Muscle of back (tissue), 11 donors: ENCODE data around the gene GTF2F2. TPM values are rescaled to one million over a fixed set of nuclear protein-coding genes. Genes with fewer than 3 reads are reported as not detected.
"Not testable (repeated sequence)": the region's sequence is repeated elsewhere in the genome, so short reads cannot be mapped to it uniquely, and the experiment has no call there.

ENCODE experiments used
- DNase-seq, 3 donors: peaks; one replicate each; pipeline versions ENCODE4 v3.0.0 to v3.0.0-alpha.2; 2013
- polyA plus RNA-seq, 10 donors: library from polyadenylated mRNA; unstranded; fragments of 120-200 nt; gene quantifications; one replicate each; pipeline ENCODE4 v1.2.1, GENCODE V29; 2013; ENCODE audit not compliant: insufficient read length in 10 of 10

The GTF2F2 gene
- polyA plus RNA-seq, 10 donors: 17.0 to 21.1 (median 19.2) TPM

GRCh38 chr13:45174478-45174877 lies 54.2 kb downstream of the GTF2F2 start:
- no peak for DNase-seq

GRCh38 chr13:45178349-45179162 lies 58.2 kb downstream of the GTF2F2 start:
- peak; percentile 36 to 72 (median 68) for DNase-seq

- DNase-seq: no peak
Measured at GRCh38 chr13:45179428-45179827, 59.1 kb downstream of the GTF2F2 start.

- DNase-seq: no peak
Measured at GRCh38 chr13:45180303-45180702, 60.0 kb downstream of the GTF2F2 start.

- DNase-seq: no peak
Measured at GRCh38 chr13:45180713-45181601, 60.6 kb downstream of the GTF2F2 start.

- DNase-seq: no peak
Measured at GRCh38 chr13:45184693-45185092, 64.4 kb downstream of the GTF2F2 start.

- no peak for DNase-seq
Measured at GRCh38 chr13:45185286-45185685, 65.0 kb downstream of the GTF2F2 start.

- DNase-seq: not testable (repeated sequence)
Measured at GRCh38 chr13:45189077-45189476, 68.8 kb downstream of the GTF2F2 start.

GRCh38 chr13:45189511-45189910 lies 69.2 kb downstream of the GTF2F2 start:
- DNase-seq: peak in 1 of 3 donors; percentile 16

- no peak for DNase-seq
Measured at GRCh38 chr13:45191874-45192273, 71.6 kb downstream of the GTF2F2 start.

- DNase-seq: peak; percentile 28 to 80 (median 80)
Measured at GRCh38 chr13:45194081-45194939, 74.0 kb downstream of the GTF2F2 start.

- no peak for DNase-seq
Measured at GRCh38 chr13:45195421-45195820, 75.1 kb downstream of the GTF2F2 start.

GRCh38 chr13:45196096-45196495 lies 75.8 kb downstream of the GTF2F2 start:
- DNase-seq: no peak

- no peak for DNase-seq
Measured at GRCh38 chr13:45196622-45197021, 76.3 kb downstream of the GTF2F2 start.

- DNase-seq: no peak
Measured at GRCh38 chr13:45198041-45198440, 77.7 kb downstream of the GTF2F2 start.

- no peak for DNase-seq
Measured at GRCh38 chr13:45198924-45199323, 78.6 kb downstream of the GTF2F2 start.

- peak in 2 of 3 donors; percentile 25 to 44 for DNase-seq
Measured at GRCh38 chr13:45199711-45200110, 79.4 kb downstream of the GTF2F2 start.

GRCh38 chr13:45200701-45201232 lies 80.5 kb downstream of the GTF2F2 start, which contains the start of gene KCTD4:
KCTD4 (minus strand) TSS chr13:45201045; CDS start chr13:45194567, 6,478 bp downstream.
- no peak for DNase-seq

- DNase-seq: no peak
Measured at GRCh38 chr13:45205124-45205523, 84.8 kb downstream of the GTF2F2 start.

GRCh38 chr13:45206340-45206739 lies 86.0 kb downstream of the GTF2F2 start:
- peak in 1 of 3 donors; percentile 89 for DNase-seq

GRCh38 chr13:45207319-45207718 lies 87.0 kb downstream of the GTF2F2 start:
- no peak for DNase-seq
